SK-N-SH (cell line): ENCODE results near the gene POLR3E.

ENCODE experiments used
- EP300 ChIP-seq, 2 experiments: IDR thresholded peaks; 2 replicates each; pipeline versions ENCODE4 v1.4.0 to v1.6.1; 2012; ENCODE audit warnings: borderline replicate concordance in 1 of 2, low read depth in 1 of 2, low read length in 1 of 2
- EZH2phosphoT487 ChIP-seq: fragments of 200-600 bp; sonication (generic); IDR thresholded peaks from 2 replicates; pipeline ENCODE4 v1.6.1; 2017; ENCODE audit warnings: low read depth, mixed run types, mild to moderate bottlenecking, antibody characterized with exemption, moderate library complexity, borderline replicate concordance
- GATA2 ChIP-seq: sonication (generic); formaldehyde crosslinking; IDR thresholded peaks from 2 replicates; pipeline ENCODE4 v1.5.0; 2020; ENCODE audit warnings: mild to moderate bottlenecking, missing genetic modification reagents
- RAD21 ChIP-seq: IDR thresholded peaks from 2 replicates; pipeline ENCODE4 v1.6.1; 2012; ENCODE audit warnings: mild to moderate bottlenecking, low read length
- RFX5 ChIP-seq: IDR thresholded peaks from 2 replicates; pipeline ENCODE4 v1.6.1; 2012; ENCODE audit warnings: mild to moderate bottlenecking, improper control_type of control experiment, low read length
- SMC3 ChIP-seq: IDR thresholded peaks from 2 replicates; pipeline ENCODE4 v1.6.1; 2012; ENCODE audit warnings: low read depth, low read length, improper control_type of control experiment
- TAF1 ChIP-seq: IDR thresholded peaks from 2 replicates; pipeline ENCODE4 v1.6.1; 2012; ENCODE audit warnings: low read depth, mild to moderate bottlenecking, low read length, moderate library complexity, borderline replicate concordance
- TCF12 ChIP-seq: IDR thresholded peaks from 2 replicates; pipeline ENCODE4 v1.4.0; 2012
- TEAD4 ChIP-seq: IDR thresholded peaks from 2 replicates; pipeline ENCODE4 v1.4.0; 2012; ENCODE audit warnings: mild to moderate bottlenecking, borderline replicate concordance; ENCODE audit not compliant: insufficient read depth
- TF ChIP-seq, protein P1 (sequence below): fragments of 200-600 bp; sonication (generic); IDR thresholded peaks from 2 replicates; pipeline ENCODE4 v1.6.1; 2017; ENCODE audit warnings: antibody characterized with exemption, mild to moderate bottlenecking, moderate library complexity
- TF ChIP-seq, protein P2 (sequence below): IDR thresholded peaks from 2 replicates; pipeline ENCODE4 v1.4.0; 2012; ENCODE audit warnings: low read depth
- TF ChIP-seq, protein P3 (sequence below): fragments of 150-350 bp; IDR thresholded peaks from 2 replicates; pipeline ENCODE4 v1.6.1; 2017; ENCODE audit warnings: antibody characterized with exemption, low read length, low read depth, borderline replicate concordance
- TF ChIP-seq, protein P4 (sequence below): IDR thresholded peaks from 2 replicates; pipeline ENCODE4 v1.4.0; 2012; ENCODE audit warnings: low read depth, borderline replicate concordance

DNA sequence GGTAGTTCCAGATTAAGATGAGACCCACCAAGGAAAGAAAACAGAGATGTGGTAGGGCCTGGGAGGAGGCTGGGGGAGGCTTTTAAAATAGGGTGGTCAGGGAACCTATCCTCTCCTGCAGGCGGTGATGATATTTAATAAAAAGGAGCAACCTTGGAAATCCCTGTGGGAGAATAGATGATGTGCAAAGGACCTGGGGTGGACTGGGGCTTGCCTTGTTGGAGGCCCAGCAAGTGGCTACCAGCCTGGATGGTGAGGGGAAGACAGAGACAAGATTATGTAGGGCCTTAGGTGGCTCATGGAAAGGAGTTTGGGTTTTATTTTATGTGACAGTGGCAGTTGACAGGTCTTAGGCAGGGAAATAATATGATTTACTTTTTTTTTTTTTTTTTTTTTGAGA lies 1.8 kb downstream of the POLR3E start:
- TF ChIP-seq, protein P1, sequence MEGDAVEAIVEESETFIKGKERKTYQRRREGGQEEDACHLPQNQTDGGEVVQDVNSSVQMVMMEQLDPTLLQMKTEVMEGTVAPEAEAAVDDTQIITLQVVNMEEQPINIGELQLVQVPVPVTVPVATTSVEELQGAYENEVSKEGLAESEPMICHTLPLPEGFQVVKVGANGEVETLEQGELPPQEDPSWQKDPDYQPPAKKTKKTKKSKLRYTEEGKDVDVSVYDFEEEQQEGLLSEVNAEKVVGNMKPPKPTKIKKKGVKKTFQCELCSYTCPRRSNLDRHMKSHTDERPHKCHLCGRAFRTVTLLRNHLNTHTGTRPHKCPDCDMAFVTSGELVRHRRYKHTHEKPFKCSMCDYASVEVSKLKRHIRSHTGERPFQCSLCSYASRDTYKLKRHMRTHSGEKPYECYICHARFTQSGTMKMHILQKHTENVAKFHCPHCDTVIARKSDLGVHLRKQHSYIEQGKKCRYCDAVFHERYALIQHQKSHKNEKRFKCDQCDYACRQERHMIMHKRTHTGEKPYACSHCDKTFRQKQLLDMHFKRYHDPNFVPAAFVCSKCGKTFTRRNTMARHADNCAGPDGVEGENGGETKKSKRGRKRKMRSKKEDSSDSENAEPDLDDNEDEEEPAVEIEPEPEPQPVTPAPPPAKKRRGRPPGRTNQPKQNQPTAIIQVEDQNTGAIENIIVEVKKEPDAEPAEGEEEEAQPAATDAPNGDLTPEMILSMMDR, result no peak
- TF ChIP-seq TEAD4 (no peak), EZH2phosphoT487 (no peak), RAD21 (no peak), SMC3 (no peak), TCF12 (no peak), EP300 (IDR thresholded peaks at IDR 0.05; ENCODE audit: borderline replicate concordance in 1 of 2, low read depth in 1 of 2, low read length in 1 of 2) (no peak), RFX5 (no peak), TAF1 (no peak), GATA2 (CRISPR knock-in tag) (no peak)
- TF ChIP-seq, protein P2, sequence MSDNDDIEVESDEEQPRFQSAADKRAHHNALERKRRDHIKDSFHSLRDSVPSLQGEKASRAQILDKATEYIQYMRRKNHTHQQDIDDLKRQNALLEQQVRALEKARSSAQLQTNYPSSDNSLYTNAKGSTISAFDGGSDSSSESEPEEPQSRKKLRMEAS, result no peak
- TF ChIP-seq, protein P3, sequence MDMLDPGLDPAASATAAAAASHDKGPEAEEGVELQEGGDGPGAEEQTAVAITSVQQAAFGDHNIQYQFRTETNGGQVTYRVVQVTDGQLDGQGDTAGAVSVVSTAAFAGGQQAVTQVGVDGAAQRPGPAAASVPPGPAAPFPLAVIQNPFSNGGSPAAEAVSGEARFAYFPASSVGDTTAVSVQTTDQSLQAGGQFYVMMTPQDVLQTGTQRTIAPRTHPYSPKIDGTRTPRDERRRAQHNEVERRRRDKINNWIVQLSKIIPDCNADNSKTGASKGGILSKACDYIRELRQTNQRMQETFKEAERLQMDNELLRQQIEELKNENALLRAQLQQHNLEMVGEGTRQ, result no peak
- TF ChIP-seq, protein P4, sequence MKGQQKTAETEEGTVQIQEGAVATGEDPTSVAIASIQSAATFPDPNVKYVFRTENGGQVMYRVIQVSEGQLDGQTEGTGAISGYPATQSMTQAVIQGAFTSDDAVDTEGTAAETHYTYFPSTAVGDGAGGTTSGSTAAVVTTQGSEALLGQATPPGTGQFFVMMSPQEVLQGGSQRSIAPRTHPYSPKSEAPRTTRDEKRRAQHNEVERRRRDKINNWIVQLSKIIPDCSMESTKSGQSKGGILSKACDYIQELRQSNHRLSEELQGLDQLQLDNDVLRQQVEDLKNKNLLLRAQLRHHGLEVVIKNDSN, result no peak
